ENCODE data around the gene GBA2. TPM values are rescaled to one million over a fixed set of nuclear protein-coding genes. Genes with fewer than 3 reads are reported as not detected.

Gene GBA2
- total RNA-seq, 2 donors from 2014 or later, result 107 to 117 TPM

- WGBS, 2 experiments (ENCODE audit: insufficient coverage in 1 of 2, insufficient read length in 1 of 2), result 91 to 96% methylated on average over 21 of the region's 21 CpGs
- no peak overlapping the region for H3K4me3 ChIP-seq (ENCODE audit: low read length)
- H3K27ac ChIP-seq (ENCODE audit: low read depth, low read length), result no peak overlapping the region
- H3K27ac Mint-ChIP-seq, result no peak overlapping the region
- no peaks in the 10 kb centered on the region for H3K4me1 Mint-ChIP-seq
- no peaks in the 10 kb centered on the region for H3K9me3 ChIP-seq (ENCODE audit: control insufficient read depth, low read length)
- H3K36me3 ChIP-seq (ENCODE audit: control insufficient read depth, insufficient read depth, low read length), result peaks cover 93% of the 10 kb centered on the region
- H3K4me3 Mint-ChIP-seq, result no peak overlapping the region
- DNase-seq, result no peak
- H3K27me3 Mint-ChIP-seq (ENCODE audit: insufficient read depth), result no peaks in the 10 kb centered on the region
- TF ChIP-seq CTCF (conservative IDR thresholded peaks at IDR 0.05), result no peak
- H3K9ac ChIP-seq (ENCODE audit: extremely low read depth, low read length, poor library complexity, severe bottlenecking), result no peak overlapping the region
- no peaks in the 10 kb centered on the region for H3K27me3 ChIP-seq (ENCODE audit: control insufficient read depth, insufficient read depth, low read length, poor library complexity, severe bottlenecking)
- no peaks in the 10 kb centered on the region for H3K9me3 Mint-ChIP-seq
- H3K4me1 ChIP-seq (ENCODE audit: control insufficient read depth, insufficient read depth, low read length), result no peaks in the 10 kb centered on the region
- peaks cover 80% of the 10 kb centered on the region for H3K36me3 Mint-ChIP-seq (ENCODE audit: low read depth)
These were observed 37.3 kb downstream of the GBA2 start for GRCh38 chr9:35711501-35712428.

GRCh38 chr9:35710818-35711500, 38.1 kb downstream of the GBA2 start:
- H3K4me1 ChIP-seq (ENCODE audit: control insufficient read depth, insufficient read depth, low read length), result no peaks in the 10 kb centered on the region
- TF ChIP-seq CTCF (conservative IDR thresholded peaks at IDR 0.05), result no peak
- H3K9ac ChIP-seq (ENCODE audit: extremely low read depth, low read length, poor library complexity, severe bottlenecking), result no peak overlapping the region
- DNase-seq, result no peak
- H3K9me3 ChIP-seq (ENCODE audit: control insufficient read depth, low read length), result no peaks in the 10 kb centered on the region
- WGBS, 2 experiments (ENCODE audit: insufficient coverage in 1 of 2, insufficient read length in 1 of 2), result 92 to 94% methylated on average over 2 to 7 of the region's 7 CpGs
- no peaks in the 10 kb centered on the region for H3K27me3 Mint-ChIP-seq (ENCODE audit: insufficient read depth)
- no peak overlapping the region for H3K27ac Mint-ChIP-seq
- H3K4me3 ChIP-seq (ENCODE audit: low read length), result no peak overlapping the region
- no peak overlapping the region for H3K27ac ChIP-seq (ENCODE audit: low read depth, low read length)
- H3K36me3 Mint-ChIP-seq (ENCODE audit: low read depth), result peaks cover 79% of the 10 kb centered on the region
- H3K4me3 Mint-ChIP-seq, result no peak overlapping the region
- no peaks in the 10 kb centered on the region for H3K4me1 Mint-ChIP-seq
- H3K36me3 ChIP-seq (ENCODE audit: control insufficient read depth, insufficient read depth, low read length), result peaks cover 92% of the 10 kb centered on the region
- no peaks in the 10 kb centered on the region for H3K27me3 ChIP-seq (ENCODE audit: control insufficient read depth, insufficient read depth, low read length, poor library complexity, severe bottlenecking)
- H3K9me3 Mint-ChIP-seq, result no peaks in the 10 kb centered on the region

GRCh38 chr9:35708146-35708545, 40.9 kb downstream of the GBA2 start:
- no peak for DNase-seq
- H3K36me3 Mint-ChIP-seq (ENCODE audit: low read depth), result peaks cover 86% of the 10 kb centered on the region
- Histone ChIP-seq H3K36me3 (ENCODE audit: control insufficient read depth, insufficient read depth, low read length) (peaks cover 90% of the 10 kb centered on the region), H3K9me3 (ENCODE audit: control insufficient read depth, low read length) (no peaks in the 10 kb centered on the region), H3K27ac (ENCODE audit: low read depth, low read length) (no peak overlapping the region), H3K4me3 (ENCODE audit: low read length) (no peak overlapping the region), H3K27me3 (ENCODE audit: control insufficient read depth, insufficient read depth, low read length, poor library complexity, severe bottlenecking) (no peaks in the 10 kb centered on the region), H3K9ac (ENCODE audit: extremely low read depth, low read length, poor library complexity, severe bottlenecking) (no peak overlapping the region), H3K4me1 (ENCODE audit: control insufficient read depth, insufficient read depth, low read length) (no peaks in the 10 kb centered on the region)
- H3K27ac Mint-ChIP-seq, result no peak overlapping the region
- WGBS, 2 experiments (ENCODE audit: insufficient coverage in 1 of 2, insufficient read length in 1 of 2), result 95 to 100% methylated on average over 1 to 4 of the region's 4 CpGs
- no peak overlapping the region for H3K4me3 Mint-ChIP-seq
- H3K4me1 Mint-ChIP-seq, result no peaks in the 10 kb centered on the region
- H3K9me3 Mint-ChIP-seq, result no peaks in the 10 kb centered on the region
- no peak for TF ChIP-seq CTCF (conservative IDR thresholded peaks at IDR 0.05)
- no peaks in the 10 kb centered on the region for H3K27me3 Mint-ChIP-seq (ENCODE audit: insufficient read depth)
